Epidermal melanocyte (primary cell): ENCODE results near the gene SCEL.
"Not testable (repeated sequence)": the region's sequence is repeated elsewhere in the genome, so short reads cannot be mapped to it uniquely, and the experiment has no call there.

Source experiments
- DNase-seq: peaks from one replicate; pipeline ENCODE4 v3.0.0; 2011; ENCODE audit warnings: low spot score; ENCODE audit not compliant: insufficient read length

Gene SCEL

DNA sequence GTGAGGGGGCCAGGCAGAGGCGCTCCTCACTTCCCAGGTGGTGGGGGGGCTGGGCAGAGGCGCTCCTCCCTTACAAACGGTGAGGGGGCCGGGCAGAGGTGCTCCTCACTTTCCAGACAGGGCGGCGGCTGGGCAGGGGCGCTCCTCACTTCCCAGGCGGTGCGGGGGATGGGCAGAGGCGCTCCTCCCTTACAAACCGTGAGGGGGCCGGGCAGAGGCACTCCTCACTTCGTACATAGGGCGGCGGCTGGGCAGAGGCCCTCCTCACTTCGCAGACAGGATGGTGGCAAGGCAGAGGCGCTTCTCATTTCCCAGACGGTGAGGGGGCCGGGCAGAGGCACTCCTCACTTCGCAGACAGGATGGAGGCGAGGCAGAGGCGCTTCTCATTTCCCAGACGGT is 124.5 kb downstream of the SCEL start:
- DNase-seq = not testable (repeated sequence)

- DNase-seq = no peak
These were observed 125.3 kb downstream of the SCEL start for GRCh38 chr13:77660841-77661250.

DNA sequence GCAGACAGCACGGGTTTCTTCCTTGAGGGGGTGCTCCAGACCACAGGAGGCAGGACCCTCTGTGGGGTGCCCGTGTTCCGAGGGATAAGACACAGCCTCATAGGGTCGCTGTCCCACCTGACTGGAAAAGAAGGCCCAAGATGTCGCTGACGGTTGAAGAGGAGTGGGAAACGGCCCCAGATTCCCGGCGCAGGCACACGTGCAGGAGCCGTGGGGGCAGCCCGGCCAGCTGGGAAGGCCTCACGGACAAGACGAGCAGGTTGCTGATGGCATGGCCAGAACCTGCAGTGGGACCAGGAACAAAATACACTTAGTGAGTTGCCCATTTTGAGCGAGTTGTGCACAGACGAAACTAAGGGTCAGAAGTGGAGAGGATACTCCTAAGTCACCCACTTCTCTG is 126.8 kb downstream of the SCEL start:
- not testable (repeated sequence) for DNase-seq

DNA sequence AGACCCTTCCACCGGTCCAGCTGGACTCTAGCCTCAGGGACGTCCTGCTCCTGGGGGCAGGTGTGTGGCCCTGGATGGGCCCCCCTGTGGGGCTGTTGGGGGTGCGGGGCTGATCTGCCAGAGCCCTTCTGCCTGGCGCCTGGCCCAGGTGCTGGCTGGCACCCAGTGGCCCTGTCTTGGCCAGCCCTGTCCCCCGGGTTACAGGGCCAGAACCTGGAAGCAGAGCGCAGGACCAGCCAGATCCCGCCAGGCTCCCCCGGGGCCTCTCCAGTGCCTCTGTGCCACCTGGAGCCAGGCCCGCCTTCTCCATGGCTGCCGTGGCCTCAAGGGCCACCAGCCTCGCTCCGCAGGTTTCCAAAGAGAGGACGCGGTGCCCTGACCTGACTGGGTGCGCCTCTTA is 127.3 kb downstream of the SCEL start:
- DNase-seq = not testable (repeated sequence)

- no peak for DNase-seq
These were observed 139.3 kb downstream of the SCEL start for GRCh38 chr13:77674852-77675251.

DNA sequence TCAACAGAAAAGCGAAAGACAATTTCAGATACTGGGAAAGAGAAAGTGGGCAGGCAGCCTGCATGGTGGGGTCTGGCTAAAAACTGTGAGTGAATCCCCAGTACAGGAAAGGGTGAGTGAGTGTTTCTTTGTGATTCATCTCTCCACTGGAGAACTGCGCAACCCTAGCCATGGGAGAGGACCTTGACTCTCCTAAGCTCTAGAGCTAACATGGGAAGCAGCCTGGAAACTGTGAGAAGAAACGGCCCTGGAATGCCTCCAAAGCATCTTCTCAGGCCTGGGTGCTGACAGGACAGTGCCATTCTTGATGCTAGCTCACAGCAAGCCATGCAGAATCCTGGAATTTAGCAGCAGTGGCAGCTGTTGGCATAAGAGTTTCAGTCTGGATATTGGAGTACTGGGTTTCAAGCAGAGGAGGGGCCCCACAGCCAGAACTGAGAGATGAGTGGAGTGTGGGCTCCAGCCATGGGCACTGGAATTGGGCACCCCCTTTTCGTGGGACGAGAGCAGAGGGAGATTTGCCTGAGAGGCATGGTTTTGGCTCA is 143.3 kb downstream of the SCEL start:
- no peak for DNase-seq

DNA sequence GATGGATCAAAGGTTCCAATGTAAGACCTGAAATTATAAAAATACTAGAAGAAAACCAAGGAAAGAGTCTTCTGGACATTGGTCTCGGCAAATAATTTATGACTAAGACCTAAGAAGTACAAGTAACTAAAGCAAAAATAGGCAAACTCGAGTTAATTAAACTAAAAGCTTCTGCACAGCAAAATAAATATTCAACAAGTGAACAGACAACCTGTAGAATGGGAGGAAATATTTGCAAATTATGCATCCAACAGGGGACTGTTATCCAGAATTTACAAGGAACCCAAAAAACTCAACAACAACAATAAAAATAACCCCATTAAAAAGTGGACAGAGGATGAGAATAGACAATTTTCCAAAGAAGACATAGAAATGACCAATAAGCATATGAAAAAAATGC is 152.3 kb downstream of the SCEL start:
- DNase-seq = no peak

DNA sequence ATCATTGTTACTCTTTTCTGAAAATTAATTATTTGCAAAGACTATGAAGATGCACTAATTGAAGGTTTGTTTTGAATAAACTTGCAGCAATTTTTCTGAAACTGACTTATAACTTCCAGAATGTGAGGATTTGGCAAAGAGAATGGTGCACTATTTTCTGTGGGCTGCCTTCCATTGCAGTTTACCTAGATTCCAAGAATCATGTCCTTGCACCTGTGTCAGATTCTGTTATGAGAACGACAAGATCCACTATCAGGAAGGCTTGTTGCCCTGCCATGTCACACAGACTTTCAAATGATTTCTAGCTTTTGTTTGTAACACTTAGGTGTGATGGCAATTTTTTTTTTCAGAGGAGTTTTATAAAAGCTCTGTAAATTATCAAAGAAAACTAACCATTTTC is 156.4 kb downstream of the SCEL start:
- no peak for DNase-seq

DNA sequence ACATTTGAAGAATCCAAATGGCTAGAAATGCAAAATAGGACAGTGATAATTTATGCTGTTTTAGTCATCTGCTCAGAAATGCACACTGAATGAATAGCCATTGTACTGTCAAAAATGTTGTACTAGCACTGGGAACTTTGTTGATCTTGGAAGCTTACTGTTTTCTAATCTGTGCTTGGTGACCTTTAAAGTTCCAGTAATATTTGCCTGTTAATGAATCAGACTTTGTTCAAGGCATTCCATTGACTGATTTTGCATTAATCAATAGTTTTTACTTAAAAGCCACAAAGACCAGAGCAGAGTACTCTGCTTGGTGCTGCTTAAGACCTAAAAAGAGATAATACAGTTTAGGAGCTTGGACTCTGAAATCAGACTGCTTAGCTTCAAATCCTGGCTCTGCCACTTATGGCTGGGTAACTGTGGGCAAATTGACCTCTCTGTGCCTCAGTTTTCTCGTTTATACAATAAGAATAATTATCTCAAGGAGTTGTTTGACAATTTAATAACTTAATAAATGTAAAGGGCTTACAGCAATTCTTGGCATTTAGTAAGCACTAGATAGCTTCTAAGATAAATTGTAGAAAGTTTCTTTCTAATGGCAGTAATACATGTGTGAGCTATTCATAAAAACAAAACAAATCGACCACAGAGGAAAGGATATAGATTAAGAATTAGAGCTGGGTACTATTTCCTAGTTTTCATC is 157.4 kb downstream of the SCEL start:
- no peak for DNase-seq

DNA sequence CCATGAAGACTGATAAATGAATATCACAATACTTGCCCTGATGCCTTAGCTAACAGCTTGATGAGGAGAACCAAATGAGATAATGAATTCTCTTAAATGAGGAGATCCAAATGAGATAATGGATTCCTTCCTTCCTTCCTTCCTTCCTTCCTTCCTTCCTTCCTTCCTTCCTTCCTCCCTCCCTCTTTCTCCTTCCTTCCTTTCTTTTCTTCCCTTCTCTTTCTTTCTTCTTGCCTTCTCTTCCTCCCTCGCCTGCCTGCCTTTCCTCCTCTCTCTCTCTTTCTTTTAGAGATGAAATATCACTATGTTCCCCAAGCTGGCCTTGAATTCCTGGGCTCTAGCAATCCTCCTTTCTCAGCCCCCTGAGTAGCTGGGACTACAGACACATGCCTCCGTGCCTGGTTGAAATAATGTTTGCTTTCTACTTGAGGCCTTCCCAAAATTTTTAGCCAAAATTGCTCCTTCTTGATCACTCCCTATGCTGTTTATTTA is 158.0 kb downstream of the SCEL start:
- no peak for DNase-seq
